OCI-LY3 (cell line): ENCODE results near the gene PTPRT.

ENCODE experiments used
- H2AFZ ChIP-seq: fragments of 200-600, 300-600 bp; shearing (Covaris generic); 2 replicates; pipeline ENCODE4 v1.6.0; 2014; ENCODE audit warnings: antibody characterized with exemption, low read depth, low read length
- H3K27ac ChIP-seq: fragments of 200-600, 300-600 bp; sonication (generic); 2 replicates; pipeline ENCODE4 v1.5.1; 2014; ENCODE audit warnings: mild to moderate bottlenecking, low read length, moderate library complexity, mixed read lengths
- H3K27me3 ChIP-seq: fragments of 200-600, 300-600 bp; sonication (generic); 2 replicates; pipeline ENCODE4 v1.6.1; 2014; ENCODE audit warnings: low read depth, low read length, mixed read lengths
- H3K36me3 ChIP-seq: fragments of 200-600, 300-600 bp; sonication (generic); replicated peaks from 2 replicates; pipeline ENCODE3; 2014; ENCODE audit warnings: low read depth, low read length, mixed read lengths
- H3K4me1 ChIP-seq: fragments of 300-600, 200-600 bp; sonication (generic); 2 replicates; pipeline ENCODE4 v1.6.1; 2014; ENCODE audit warnings: low read length, mixed read lengths
- H3K4me2 ChIP-seq: fragments of 200-600, 300-600 bp; sonication (generic); 2 replicates; pipeline ENCODE4 v1.6.1; 2014; ENCODE audit warnings: low read length, mixed read lengths
- H3K4me3 ChIP-seq: fragments of 300-600, 200-600 bp; sonication (generic); 2 replicates; pipeline ENCODE4 v1.5.1; 2014; ENCODE audit warnings: antibody characterized with exemption, mild to moderate bottlenecking, low read length, moderate library complexity
- H3K79me2 ChIP-seq: fragments of 300-600, 200-600 bp; shearing (Covaris generic); 2 replicates; pipeline ENCODE4 v1.6.1; 2014; ENCODE audit warnings: mild to moderate bottlenecking, low read length, mixed read lengths
- H3K9ac ChIP-seq: fragments of 300-600, 200-600 bp; shearing (Covaris generic); 2 replicates; pipeline ENCODE4 v1.6.0; 2014; ENCODE audit warnings: mild to moderate bottlenecking, low read length, moderate library complexity
- H3K9me3 ChIP-seq: fragments of 200-600, 300-600 bp; shearing (Covaris generic); 2 replicates; pipeline ENCODE4 v1.6.1; 2014; ENCODE audit warnings: low read length, mixed read lengths; ENCODE audit not compliant: insufficient read depth
- H4K20me1 ChIP-seq: fragments of 200-600, 300-600 bp; sonication (generic); 2 replicates; pipeline ENCODE4 v1.6.1; 2016; ENCODE audit warnings: low read length, mixed read lengths; ENCODE audit not compliant: insufficient read depth
- EZH2phosphoT487 ChIP-seq: fragments of 200-600 bp; shearing (Covaris generic); IDR thresholded peaks from 2 replicates; pipeline ENCODE4 v1.6.1; 2018; ENCODE audit warnings: antibody characterized with exemption, mixed run types, low read depth
- TF ChIP-seq, protein P1 (sequence below): fragments of 200-600, 300-600 bp; sonication (generic); IDR thresholded peaks from 2 replicates; pipeline ENCODE4 v1.5.1; 2014; ENCODE audit warnings: antibody characterized with exemption, low read length, low read depth

PTPRT gene

DNA sequence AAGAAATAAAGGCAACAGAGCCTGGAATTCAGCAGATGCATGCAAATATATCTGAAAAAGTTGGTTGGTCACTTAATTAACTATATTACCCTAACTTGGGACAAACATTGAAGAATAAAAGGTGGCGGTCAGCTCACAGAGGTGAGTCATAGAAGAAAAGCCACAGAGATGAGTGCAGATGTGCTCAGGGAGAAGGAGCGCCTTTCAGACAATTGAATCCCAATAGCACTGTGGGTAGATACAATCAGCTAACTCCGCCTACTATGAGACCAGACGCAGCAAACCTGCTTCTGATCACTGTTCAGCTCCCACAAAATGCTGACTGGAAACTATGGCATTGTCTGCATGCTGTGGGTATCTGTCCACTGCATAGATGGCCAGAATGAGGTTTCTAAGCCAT, 447.8 kb downstream of the PTPRT start:
- Histone ChIP-seq H3K9ac (no peak overlapping the region), H3K27ac (no peak overlapping the region), H3K4me2 (no peak overlapping the region), H3K79me2 (no peaks in the 10 kb centered on the region), H3K4me1 (no peaks in the 10 kb centered on the region), H2AFZ (no peak overlapping the region), H3K4me3 (no peak overlapping the region), H3K36me3 (no peaks in the 10 kb centered on the region), H4K20me1 (no peaks in the 10 kb centered on the region), H3K9me3 (no peaks in the 10 kb centered on the region), H3K27me3 (no peaks in the 10 kb centered on the region)
- no peak for TF ChIP-seq EZH2phosphoT487
- TF ChIP-seq, protein P1, sequence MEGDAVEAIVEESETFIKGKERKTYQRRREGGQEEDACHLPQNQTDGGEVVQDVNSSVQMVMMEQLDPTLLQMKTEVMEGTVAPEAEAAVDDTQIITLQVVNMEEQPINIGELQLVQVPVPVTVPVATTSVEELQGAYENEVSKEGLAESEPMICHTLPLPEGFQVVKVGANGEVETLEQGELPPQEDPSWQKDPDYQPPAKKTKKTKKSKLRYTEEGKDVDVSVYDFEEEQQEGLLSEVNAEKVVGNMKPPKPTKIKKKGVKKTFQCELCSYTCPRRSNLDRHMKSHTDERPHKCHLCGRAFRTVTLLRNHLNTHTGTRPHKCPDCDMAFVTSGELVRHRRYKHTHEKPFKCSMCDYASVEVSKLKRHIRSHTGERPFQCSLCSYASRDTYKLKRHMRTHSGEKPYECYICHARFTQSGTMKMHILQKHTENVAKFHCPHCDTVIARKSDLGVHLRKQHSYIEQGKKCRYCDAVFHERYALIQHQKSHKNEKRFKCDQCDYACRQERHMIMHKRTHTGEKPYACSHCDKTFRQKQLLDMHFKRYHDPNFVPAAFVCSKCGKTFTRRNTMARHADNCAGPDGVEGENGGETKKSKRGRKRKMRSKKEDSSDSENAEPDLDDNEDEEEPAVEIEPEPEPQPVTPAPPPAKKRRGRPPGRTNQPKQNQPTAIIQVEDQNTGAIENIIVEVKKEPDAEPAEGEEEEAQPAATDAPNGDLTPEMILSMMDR = no peak

DNA sequence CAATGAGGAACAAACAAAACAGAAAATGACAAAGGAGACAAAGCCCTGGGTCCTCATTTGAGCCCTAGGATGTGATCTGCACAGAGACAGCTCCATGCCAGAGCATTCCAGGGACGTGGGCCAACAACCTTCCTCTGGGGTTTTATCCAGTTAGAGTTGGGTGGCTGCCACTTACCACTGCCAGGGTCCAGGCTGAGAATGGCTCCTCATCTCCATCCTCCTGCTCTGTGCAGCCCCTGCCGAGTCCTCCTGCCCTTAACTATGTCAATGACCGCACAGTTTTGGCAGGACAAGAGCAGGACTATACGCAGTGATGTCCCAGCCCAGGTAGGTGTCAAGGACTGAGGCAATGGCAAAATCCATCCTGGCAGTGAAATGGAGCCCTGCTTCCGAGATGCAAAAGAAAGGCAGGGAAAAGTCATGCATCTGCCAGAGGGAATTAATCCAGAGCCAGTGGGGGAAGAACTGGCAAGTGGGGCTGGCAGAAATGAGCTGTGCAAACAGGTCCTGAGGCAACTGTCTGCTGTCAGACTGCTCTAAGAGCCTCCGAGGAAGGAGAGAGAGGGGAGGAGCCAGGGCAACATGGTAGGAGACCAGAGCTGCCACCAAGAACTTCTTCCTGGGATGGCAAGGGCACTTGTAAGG, 449.4 kb downstream of the PTPRT start:
- Histone ChIP-seq H3K4me2 (no peak overlapping the region), H4K20me1 (no peaks in the 10 kb centered on the region), H3K4me3 (no peak overlapping the region), H3K9me3 (no peaks in the 10 kb centered on the region), H2AFZ (no peak overlapping the region), H3K9ac (no peak overlapping the region), H3K36me3 (no peaks in the 10 kb centered on the region), H3K79me2 (no peaks in the 10 kb centered on the region), H3K27ac (no peak overlapping the region), H3K4me1 (no peaks in the 10 kb centered on the region), H3K27me3 (no peaks in the 10 kb centered on the region)
- no peak for TF ChIP-seq EZH2phosphoT487
- TF ChIP-seq, protein P1 = no peak

DNA sequence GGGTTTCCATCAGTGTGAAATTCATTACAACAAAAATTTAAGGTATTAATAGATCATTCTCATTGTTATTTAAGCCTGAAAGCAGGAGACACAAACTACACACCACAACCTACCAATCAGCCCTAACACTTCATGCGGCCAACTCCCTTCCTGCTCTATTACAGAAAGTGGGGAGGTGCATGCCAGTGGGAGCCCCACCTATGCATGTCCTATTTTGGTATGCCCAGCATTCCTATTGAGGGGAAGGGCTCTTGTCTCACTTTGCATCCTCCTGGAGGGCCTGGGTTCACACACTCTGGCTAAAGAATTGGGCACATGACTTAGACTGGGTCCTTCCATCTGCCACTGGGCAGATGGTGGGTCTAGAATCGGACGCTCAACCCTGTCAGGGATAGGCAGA, 450.0 kb downstream of the PTPRT start:
- no peak overlapping the region for H3K4me2 ChIP-seq
- no peaks in the 10 kb centered on the region for H3K36me3 ChIP-seq
- no peaks in the 10 kb centered on the region for H3K4me1 ChIP-seq
- TF ChIP-seq, protein P1 = no peak
- TF ChIP-seq EZH2phosphoT487 = no peak
- H2AFZ ChIP-seq = no peak overlapping the region
- no peak overlapping the region for H3K27ac ChIP-seq
- no peaks in the 10 kb centered on the region for H3K79me2 ChIP-seq
- H3K27me3 ChIP-seq = no peaks in the 10 kb centered on the region
- no peak overlapping the region for H3K9ac ChIP-seq
- no peaks in the 10 kb centered on the region for H3K9me3 ChIP-seq
- H3K4me3 ChIP-seq = no peak overlapping the region
- no peaks in the 10 kb centered on the region for H4K20me1 ChIP-seq

DNA sequence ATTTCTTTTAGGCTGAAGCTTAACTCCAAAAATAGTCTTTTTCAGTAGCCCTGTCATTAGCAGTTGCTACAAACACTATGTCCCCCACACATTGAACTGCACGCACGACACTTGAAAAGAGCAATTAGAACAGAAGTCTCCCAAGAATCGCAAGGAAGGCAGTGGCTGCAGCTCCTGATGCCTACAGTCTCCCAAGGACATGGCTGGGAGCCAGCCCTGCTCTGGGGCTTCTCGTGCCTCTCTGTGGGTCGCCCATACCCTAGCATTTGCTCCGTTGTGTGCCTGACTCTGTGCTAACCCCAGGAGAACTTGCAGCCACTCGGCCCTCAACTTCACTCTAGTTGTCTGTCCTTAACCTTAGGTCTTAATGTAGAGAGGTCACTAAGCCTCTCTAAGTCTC, 454.2 kb downstream of the PTPRT start:
- no peak overlapping the region for H3K4me2 ChIP-seq
- no peak overlapping the region for H3K9ac ChIP-seq
- H3K79me2 ChIP-seq = no peaks in the 10 kb centered on the region
- TF ChIP-seq, protein P1 = no peak
- no peak for TF ChIP-seq EZH2phosphoT487
- no peak overlapping the region for H3K27ac ChIP-seq
- no peaks in the 10 kb centered on the region for H4K20me1 ChIP-seq
- H3K9me3 ChIP-seq = no peaks in the 10 kb centered on the region
- H3K27me3 ChIP-seq = peaks cover 3% of the 10 kb centered on the region; the same call in 1 of the 2 replicates
- no peaks in the 10 kb centered on the region for H3K36me3 ChIP-seq
- no peak overlapping the region for H2AFZ ChIP-seq
- H3K4me3 ChIP-seq = no peak overlapping the region
- no peaks in the 10 kb centered on the region for H3K4me1 ChIP-seq
